ENCODE data around the gene COQ8B.

The COQ8B gene

DNA sequence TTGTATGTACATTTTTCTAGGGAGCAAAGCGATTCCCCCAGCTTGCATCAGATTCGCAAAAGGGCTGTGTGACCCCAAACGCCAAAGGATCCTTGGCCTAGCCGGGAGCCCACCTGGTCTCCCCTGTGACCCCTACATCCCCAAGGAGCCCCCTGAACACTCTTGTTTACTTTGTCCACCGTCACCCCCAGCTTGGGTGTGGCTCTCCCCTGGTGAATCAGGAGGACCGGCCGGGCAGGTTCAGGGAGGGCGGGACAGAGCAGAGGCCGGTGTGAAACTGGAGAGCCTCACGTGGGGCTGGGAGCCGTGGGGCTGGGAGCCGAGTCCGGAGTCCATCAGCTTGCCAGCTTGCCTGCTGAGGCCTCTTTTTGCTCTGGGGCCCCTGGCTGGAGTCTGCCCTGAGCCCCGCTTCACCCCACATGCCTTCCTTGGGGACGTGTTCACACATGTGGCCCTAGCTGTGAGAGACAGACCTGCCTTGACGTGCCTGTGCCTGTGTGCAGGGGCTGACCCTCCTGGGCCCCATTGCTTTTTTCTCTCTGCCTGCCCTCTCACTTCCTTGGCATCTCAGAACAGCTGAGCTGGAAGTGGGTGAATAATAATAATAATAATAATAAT lies 2.2 kb upstream of the COQ8B start:
- no peak for DNase-seq (ENCODE audit: low read depth in 4 of 4, low spot score in 1 of 4)

DNA sequence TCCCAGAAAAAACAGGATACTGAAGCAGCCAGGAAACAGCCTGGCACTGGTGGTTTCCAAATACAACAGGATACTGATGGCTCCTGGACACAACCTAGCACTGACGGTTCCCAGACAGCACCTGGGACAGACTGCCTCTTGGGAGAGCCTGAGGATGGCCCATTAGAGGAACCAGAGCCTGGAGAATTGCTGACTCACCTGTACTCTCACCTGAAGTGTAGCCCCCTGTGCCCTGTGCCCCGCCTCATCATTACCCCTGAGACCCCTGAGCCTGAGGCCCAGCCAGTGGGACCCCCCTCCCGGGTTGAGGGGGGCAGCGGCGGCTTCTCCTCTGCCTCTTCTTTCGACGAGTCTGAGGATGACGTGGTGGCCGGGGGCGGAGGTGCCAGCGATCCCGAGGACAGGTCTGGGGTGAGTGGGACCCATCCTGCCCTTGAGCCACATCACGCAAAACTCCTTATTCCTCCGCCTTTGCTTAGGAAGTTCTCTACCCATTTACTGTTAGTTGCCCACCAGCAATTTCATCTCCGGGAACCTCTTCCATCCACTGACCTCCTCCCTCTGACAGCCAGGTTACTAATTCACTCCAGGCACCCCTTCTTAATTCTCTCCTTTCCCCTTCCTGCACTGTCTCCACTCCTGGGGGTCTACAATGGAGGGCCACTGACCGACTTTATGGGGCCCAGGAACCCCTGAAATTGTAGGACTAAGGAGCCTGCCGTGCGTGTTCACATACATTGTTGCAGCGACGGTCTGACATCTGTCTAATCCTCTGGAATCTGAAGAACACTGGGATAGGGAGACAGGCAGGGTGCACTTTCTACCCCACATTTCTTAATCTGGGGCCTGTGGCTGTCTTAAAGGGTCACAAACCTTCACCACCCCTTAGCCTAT lies 1.4 kb upstream of the COQ8B start:
- no peak for DNase-seq (ENCODE audit: low read depth in 4 of 4, low spot score in 1 of 4)

DNA sequence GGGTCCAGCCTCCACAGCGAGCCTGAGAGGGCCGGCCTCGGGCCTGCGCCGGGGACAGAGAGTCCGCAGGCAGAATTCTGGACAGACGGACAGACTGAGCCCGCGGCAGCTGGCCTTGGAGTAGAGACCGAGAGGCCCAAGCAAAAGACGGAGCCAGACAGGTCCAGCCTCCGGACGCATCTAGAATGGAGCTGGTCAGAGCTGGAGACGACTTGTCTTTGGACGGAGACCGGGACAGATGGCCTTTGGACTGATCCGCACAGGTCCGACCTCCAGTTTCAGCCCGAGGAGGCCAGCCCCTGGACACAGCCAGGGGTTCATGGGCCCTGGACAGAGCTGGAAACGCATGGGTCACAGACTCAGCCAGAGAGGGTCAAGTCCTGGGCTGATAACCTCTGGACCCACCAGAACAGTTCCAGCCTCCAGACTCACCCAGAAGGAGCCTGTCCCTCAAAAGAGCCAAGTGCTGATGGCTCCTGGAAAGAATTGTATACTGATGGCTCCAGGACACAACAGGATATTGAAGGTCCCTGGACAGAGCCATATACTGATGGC lies 716 bp upstream of the COQ8B start:
- DNase-seq (ENCODE audit: low read depth in 4 of 4, low spot score in 1 of 4): no peak

DNA sequence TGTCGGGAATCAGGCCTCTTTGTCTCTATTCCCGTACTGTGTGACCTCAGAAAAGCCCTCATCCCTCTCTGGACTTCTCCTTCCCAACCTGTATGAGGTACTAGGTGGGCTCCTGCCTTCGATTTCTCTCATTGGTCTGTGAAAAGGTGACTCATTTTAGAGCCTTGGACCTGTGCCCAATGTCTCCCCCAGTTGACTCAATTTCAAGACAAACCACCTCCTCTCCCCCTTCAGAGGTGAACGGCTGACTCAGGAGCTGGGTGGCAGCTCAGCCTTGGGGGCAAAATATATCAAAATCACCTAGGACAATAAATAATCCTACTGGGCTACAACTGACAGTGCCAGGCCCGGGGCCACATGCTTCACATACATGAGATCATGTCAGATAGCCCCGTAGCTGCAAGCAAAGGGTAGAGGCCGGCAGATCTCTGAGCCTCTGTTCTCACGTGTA lies 630 bp downstream of the COQ8B start:
- peak in 3 of 4 experiments; percentile 45 to 69 (median 51) for DNase-seq (ENCODE audit: low read depth in 4 of 4, low spot score in 1 of 4)

- DNase-seq (ENCODE audit: low read depth in 4 of 4, low spot score in 1 of 4): peak; percentile 74 to 90 (median 86)
Measured at GRCh38 chr19:40714441-40715299, 2.0 kb downstream of the COQ8B start.

GRCh38 chr19:40713939-40714338 lies 2.7 kb downstream of the COQ8B start:
- DNase-seq (ENCODE audit: low read depth in 4 of 4, low spot score in 1 of 4): no peak

GRCh38 chr19:40709817-40710216 lies 6.9 kb downstream of the COQ8B start:
- no peak for DNase-seq (ENCODE audit: low read depth in 4 of 4, low spot score in 1 of 4)

DNA sequence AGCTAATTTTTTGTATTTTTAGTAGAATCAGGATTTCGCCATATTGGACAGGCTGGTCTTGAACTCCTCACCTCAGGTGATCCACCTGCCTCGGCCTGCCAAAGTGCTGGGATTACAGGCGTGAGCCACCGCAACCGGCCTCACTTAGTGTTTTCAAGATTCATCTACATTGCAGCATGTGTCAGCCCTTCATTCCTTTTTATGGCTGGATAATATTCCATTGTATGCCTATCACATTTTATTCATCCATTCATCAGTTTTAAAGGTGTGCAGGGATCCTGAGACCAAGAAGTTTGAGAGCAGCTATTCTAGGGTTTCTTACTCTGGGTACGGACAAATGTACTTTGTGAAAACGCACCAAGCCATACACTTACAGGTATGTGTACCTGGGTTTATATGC lies 9.1 kb downstream of the COQ8B start:
- DNase-seq (ENCODE audit: low read depth in 4 of 4, low spot score in 1 of 4): no peak

GRCh38 chr19:40705950-40706619 lies 10.6 kb downstream of the COQ8B start:
- no peak for DNase-seq (ENCODE audit: low read depth in 4 of 4, low spot score in 1 of 4)

DNA sequence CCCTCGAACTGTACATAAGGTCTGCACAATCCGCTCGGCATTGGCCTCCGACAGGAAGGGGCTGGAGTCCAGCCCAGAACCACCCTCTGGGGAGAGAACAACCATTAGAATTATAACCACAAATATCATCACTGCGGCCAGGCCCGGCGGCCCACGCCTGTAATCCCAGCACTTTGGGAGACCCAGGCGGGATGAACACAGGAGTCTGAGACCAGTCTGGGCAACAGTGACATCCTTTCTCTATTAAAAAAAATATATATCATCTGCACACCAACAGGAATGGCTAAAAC lies 11.4 kb downstream of the COQ8B start:
- DNase-seq (ENCODE audit: low read depth in 4 of 4, low spot score in 1 of 4): no peak

- no peak for DNase-seq (ENCODE audit: low read depth in 4 of 4, low spot score in 1 of 4)
Measured at GRCh38 chr19:40704491-40705361, 12.0 kb downstream of the COQ8B start.

GRCh38 chr19:40703029-40703755 lies 13.5 kb downstream of the COQ8B start:
- DNase-seq (ENCODE audit: low read depth in 4 of 4, low spot score in 1 of 4): no peak

DNA sequence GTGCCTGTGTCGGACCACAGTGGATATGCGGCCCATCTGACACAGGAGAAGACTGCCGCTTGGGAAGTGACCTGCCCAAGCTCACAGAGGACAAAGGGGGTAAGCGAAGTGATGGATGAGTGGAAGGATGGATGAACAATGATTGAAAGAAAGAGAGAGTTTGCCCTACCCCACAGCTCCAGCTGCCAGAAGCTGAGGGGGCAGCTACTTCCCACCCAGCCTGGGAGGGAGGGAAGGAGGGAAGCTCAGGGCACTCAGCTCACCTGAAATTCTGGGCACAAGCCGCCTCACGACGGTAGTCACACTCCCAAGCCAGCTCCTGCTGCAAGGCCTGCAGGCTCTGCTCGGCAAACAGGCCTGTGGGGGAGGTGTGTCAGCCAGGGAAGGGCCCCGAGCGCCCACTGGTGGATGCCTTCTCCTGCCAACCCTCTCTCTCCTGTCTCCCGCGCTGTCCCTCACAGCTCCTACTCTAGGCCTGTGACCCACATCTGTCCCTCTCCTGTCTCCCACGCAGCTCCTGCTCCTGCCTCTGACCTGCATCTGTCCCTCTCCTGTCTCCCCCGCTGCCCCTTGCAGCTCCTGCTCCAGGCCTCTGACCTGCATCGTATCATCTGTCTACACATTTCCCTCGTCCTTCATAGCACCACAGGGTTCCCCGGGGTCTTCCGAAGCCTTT lies 14.2 kb downstream of the COQ8B start:
- DNase-seq (ENCODE audit: low read depth in 4 of 4, low spot score in 1 of 4): no peak

- DNase-seq (ENCODE audit: low read depth in 4 of 4, low spot score in 1 of 4): no peak
Measured at GRCh38 chr19:40701758-40702157, 14.9 kb downstream of the COQ8B start.

GRCh38 chr19:40700083-40700482 lies 16.6 kb downstream of the COQ8B start:
- no peak for DNase-seq (ENCODE audit: low read depth in 4 of 4, low spot score in 1 of 4)

DNA sequence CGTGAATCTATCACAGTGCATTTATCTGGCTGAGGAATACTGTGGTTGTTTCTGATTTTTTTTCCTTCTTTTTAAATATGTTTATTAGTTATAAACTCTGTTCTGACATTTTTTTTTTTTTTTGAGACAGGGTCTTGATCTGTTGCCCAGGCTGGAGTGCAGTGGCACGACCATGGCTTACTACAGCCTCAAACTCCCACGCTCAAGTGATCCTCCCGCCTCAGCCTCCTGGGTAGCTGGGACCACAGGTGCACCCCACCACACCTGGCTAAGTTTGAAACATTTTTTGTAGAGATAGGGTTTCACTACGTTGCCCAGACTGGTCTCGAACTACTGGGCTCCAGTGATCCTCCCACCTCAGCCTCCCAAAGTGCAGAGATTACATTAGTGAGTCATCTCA lies 19.7 kb downstream of the COQ8B start:
- DNase-seq (ENCODE audit: low read depth in 4 of 4, low spot score in 1 of 4): no peak

DNA sequence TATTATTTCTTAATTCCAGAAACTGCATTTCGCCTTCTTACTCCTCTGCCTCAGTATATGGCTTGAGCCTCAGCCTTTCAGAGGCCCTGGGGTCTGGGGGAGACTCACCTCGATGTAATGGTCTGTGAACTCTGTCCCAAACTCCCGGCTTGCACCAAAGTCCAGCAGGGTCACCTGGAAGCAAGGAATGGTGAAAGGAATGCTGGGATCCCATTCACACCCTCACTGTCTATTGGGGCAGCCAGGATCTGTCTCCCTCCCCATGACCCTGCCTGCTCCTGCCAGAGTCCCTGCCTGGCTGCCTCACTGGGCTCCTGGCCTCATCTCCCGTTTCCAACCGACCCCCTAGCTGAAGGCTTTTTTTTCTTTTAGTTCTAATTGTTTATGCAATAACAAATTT lies 20.8 kb downstream of the COQ8B start:
- no peak for DNase-seq (ENCODE audit: low read depth in 4 of 4, low spot score in 1 of 4)

- no peak for DNase-seq (ENCODE audit: low read depth in 4 of 4, low spot score in 1 of 4)
Measured at GRCh38 chr19:40693896-40694295, 22.8 kb downstream of the COQ8B start.
